IMR-90 (cell line): ENCODE measurements around the gene RAB2B. TPM values are rescaled to one million over a fixed set of nuclear protein-coding genes. Genes with fewer than 3 reads are reported as not detected.

Experiments used
- ATAC-seq: fragments of 200-7000 bp; cut with Tn5 transposase; 2 replicates; pipeline ENCODE4 v1.9.1; 2020; ENCODE audit warnings: low read depth, mild to moderate bottlenecking, moderate library complexity
- BruUV-seq: library from RNA; stranded (reverse); fragments of 400-500 nt; replicated peaks from 2 replicates; lab custom pipeline; 2021; lab: Mats Ljungman, UMichigan
- CTCF ChIA-PET: fragments of 300-600 bp; formaldehyde crosslinking; extraction: SDS; loops from one replicate; lab custom pipeline; 2021; ENCODE audit warnings: antibody characterized with exemption; lab: Yijun Ruan, JAX
- POLR2A ChIA-PET: fragments of 300-600 bp; sonication (Branson Sonifier 250); formaldehyde crosslinking; loops from one replicate; lab custom pipeline; 2022; ENCODE audit warnings: antibody characterized with exemption; ENCODE audit not compliant: unreplicated experiment; lab: Charles Lee
- DNase-seq: peaks from one replicate; pipeline ENCODE4 v3.0.0; 2013
- H2AFZ ChIP-seq: replicated peaks from 2 replicates; pipeline ENCODE3; 2013; ENCODE audit warnings: low read length, mild to moderate bottlenecking; ENCODE audit not compliant: poor library complexity
- H2AK5ac ChIP-seq: 2 replicates; pipeline ENCODE4 v1.6.1; 2013; ENCODE audit warnings: low read depth, low read length, inconsistent platforms
- H2AK9ac ChIP-seq: replicated peaks from 2 replicates; pipeline ENCODE3; 2013; ENCODE audit warnings: mild to moderate bottlenecking, low read depth, low read length, moderate library complexity; ENCODE audit not compliant: poor library complexity
- H2BK120ac ChIP-seq: 2 replicates; pipeline ENCODE4 v1.6.1; 2013; ENCODE audit warnings: low read depth, low read length, inconsistent platforms
- H2BK15ac ChIP-seq: 3 replicates; pipeline ENCODE4 v1.6.1; 2013; ENCODE audit warnings: low read depth, low read length, inconsistent platforms
- H2BK20ac ChIP-seq: 2 replicates; pipeline ENCODE4 v1.6.1; 2013; ENCODE audit warnings: low read depth, mild to moderate bottlenecking, inconsistent platforms, low read length, moderate library complexity
- H2BK5ac ChIP-seq: 2 replicates; pipeline ENCODE4 v1.6.1; 2013; ENCODE audit warnings: mild to moderate bottlenecking, low read depth, low read length, inconsistent platforms; ENCODE audit not compliant: poor library complexity, severe bottlenecking
- H3K14ac ChIP-seq: replicated peaks from 2 replicates; pipeline ENCODE4 v1.6.1; 2013; ENCODE audit warnings: low read depth, low read length, inconsistent platforms
- H3K18ac ChIP-seq: 2 replicates; pipeline ENCODE4 v1.6.1; 2013; ENCODE audit warnings: low read depth, low read length, control low read depth
- H3K23ac ChIP-seq: 2 replicates; pipeline ENCODE4 v1.6.1; 2013; ENCODE audit warnings: low read depth, low read length, inconsistent platforms
- H3K27ac ChIP-seq: 2 replicates; pipeline ENCODE4 v1.5.1; 2013; ENCODE audit warnings: mild to moderate bottlenecking, control low read depth, low read length; ENCODE audit not compliant: insufficient read depth
- H3K27me3 ChIP-seq: 2 replicates; pipeline ENCODE4 v1.6.1; 2013; ENCODE audit warnings: low read length; ENCODE audit not compliant: control insufficient read depth, insufficient read depth
- H3K36me3 ChIP-seq: 2 replicates; pipeline ENCODE4 v1.6.1; 2013; ENCODE audit warnings: low read length, mixed read lengths; ENCODE audit not compliant: control insufficient read depth, insufficient read depth
- H3K4ac ChIP-seq: 2 replicates; pipeline ENCODE4 v1.6.1; 2013; ENCODE audit warnings: low read depth, low read length, inconsistent platforms
- H3K4me1 ChIP-seq: 2 replicates; pipeline ENCODE4 v1.6.1; 2013; ENCODE audit warnings: low read length, mixed read lengths; ENCODE audit not compliant: control insufficient read depth, insufficient read depth
- H3K4me2 ChIP-seq: 2 replicates; pipeline ENCODE4 v1.6.1; 2013; ENCODE audit warnings: low read depth, mild to moderate bottlenecking, control low read depth, low read length, moderate library complexity
- H3K4me3 ChIP-seq: 2 replicates; pipeline ENCODE4 v1.5.1; 2013; ENCODE audit warnings: low read depth, mild to moderate bottlenecking, control low read depth, low read length, moderate library complexity; ENCODE audit not compliant: insufficient read depth
- H3K56ac ChIP-seq: 2 replicates; pipeline ENCODE4 v1.6.1; 2013; ENCODE audit warnings: low read length, inconsistent platforms; ENCODE audit not compliant: insufficient read depth; ENCODE audit errors: extremely low read depth
- H3K79me1 ChIP-seq, 2 experiments: 2 replicates each; pipeline ENCODE4 v1.6.1; 2013; ENCODE audit warnings: low read length in 2 of 2, inconsistent platforms in 1 of 2, low read depth in 1 of 2
- H3K9ac ChIP-seq: 2 replicates; pipeline ENCODE4 v1.6.1; 2013; ENCODE audit warnings: low read depth, low read length, control low read depth
- H3K9me1 ChIP-seq: 2 replicates; pipeline ENCODE4 v1.6.1; 2013; ENCODE audit warnings: low read length, inconsistent platforms; ENCODE audit not compliant: insufficient read depth
- H3K9me3 ChIP-seq: 2 replicates; pipeline ENCODE4 v1.6.1; 2013; ENCODE audit warnings: low read length; ENCODE audit not compliant: control insufficient read depth, insufficient read depth
- H4K20me1 ChIP-seq: 2 replicates; pipeline ENCODE4 v1.6.1; 2013; ENCODE audit warnings: low read length, inconsistent platforms; ENCODE audit not compliant: insufficient read depth
- H4K5ac ChIP-seq: 2 replicates; pipeline ENCODE4 v1.6.1; 2013; ENCODE audit warnings: mild to moderate bottlenecking, low read depth, low read length, control low read depth
- H4K8ac ChIP-seq, 2 experiments: 2 replicates each; pipeline ENCODE4 v1.6.1; 2013; ENCODE audit warnings: low read depth in 2 of 2, low read length in 2 of 2, control low read depth in 1 of 2, inconsistent platforms in 1 of 2
- H4K91ac ChIP-seq: 2 replicates; pipeline ENCODE4 v1.6.1; 2013; ENCODE audit warnings: low read depth, low read length, inconsistent platforms; ENCODE audit not compliant: insufficient read depth
- CEBPB ChIP-seq: IDR thresholded peaks from 2 replicates; pipeline ENCODE4 v1.6.1; 2012; ENCODE audit warnings: low read depth, low read length, improper control_type of control experiment
- MAZ ChIP-seq: IDR thresholded peaks from 2 replicates; pipeline ENCODE4 v1.6.1; 2012; ENCODE audit warnings: low read depth, mild to moderate bottlenecking, low read length, improper control_type of control experiment, moderate library complexity, borderline replicate concordance
- whole genome bisulfite sequencing, 2 experiments: methylation state at CpG; one replicate each; pipeline versions ENCODE4 v1.1.5 to v1.1.7; 2013; ENCODE audit warnings: missing lambda C conversion rate in 2 of 2; ENCODE audit not compliant: insufficient read length in 1 of 2; ENCODE audit errors: extremely low coverage in 2 of 2; 5-methylcytosine and 5-hydroxymethylcytosine counted together
- dilution Hi-C: fragments of 300-500 bp; cut with HindIII; formaldehyde crosslinking; loops from one replicate; pipeline ENCODE4 v1.14.3; 2018; ENCODE audit warnings: low sequenced_read_pairs; ENCODE audit not compliant: unreplicated experiment
- in situ Hi-C: fragments of 300-500 bp; cut with MboI; formaldehyde crosslinking; loops from 3 replicates; pipeline ENCODE4 v1.14.3; 2019; ENCODE audit warnings: low sequenced_read_pairs, inconsistent platforms, mixed read lengths
- intact Hi-C: fragments of 100-400 bp; cut with micrococcal nuclease; formaldehyde crosslinking; loops from 2 replicates; pipeline ENCODE4 v1.10.0; 2022
- polyA plus RNA-seq, 3 experiments: library from polyadenylated mRNA; depleted of rRNA; stranded (reverse); fragments of >200 nt; gene quantifications; 2 replicates each; pipeline ENCODE4 v1.2.3, GENCODE V29; 2012; ENCODE audit warnings: low replicate concordance in 1 of 3
- total RNA-seq: library from RNA; depleted of rRNA; stranded (reverse); fragments of >200 nt; gene quantifications from 2 replicates; pipeline ENCODE4 v1.2.3, GENCODE V29; 2012

RAB2B gene
- total and polyA plus RNA-seq, 2 of the 4 experiments (the other 2 are of a cell fraction): 17.1 to 26.2 TPM

DNA sequence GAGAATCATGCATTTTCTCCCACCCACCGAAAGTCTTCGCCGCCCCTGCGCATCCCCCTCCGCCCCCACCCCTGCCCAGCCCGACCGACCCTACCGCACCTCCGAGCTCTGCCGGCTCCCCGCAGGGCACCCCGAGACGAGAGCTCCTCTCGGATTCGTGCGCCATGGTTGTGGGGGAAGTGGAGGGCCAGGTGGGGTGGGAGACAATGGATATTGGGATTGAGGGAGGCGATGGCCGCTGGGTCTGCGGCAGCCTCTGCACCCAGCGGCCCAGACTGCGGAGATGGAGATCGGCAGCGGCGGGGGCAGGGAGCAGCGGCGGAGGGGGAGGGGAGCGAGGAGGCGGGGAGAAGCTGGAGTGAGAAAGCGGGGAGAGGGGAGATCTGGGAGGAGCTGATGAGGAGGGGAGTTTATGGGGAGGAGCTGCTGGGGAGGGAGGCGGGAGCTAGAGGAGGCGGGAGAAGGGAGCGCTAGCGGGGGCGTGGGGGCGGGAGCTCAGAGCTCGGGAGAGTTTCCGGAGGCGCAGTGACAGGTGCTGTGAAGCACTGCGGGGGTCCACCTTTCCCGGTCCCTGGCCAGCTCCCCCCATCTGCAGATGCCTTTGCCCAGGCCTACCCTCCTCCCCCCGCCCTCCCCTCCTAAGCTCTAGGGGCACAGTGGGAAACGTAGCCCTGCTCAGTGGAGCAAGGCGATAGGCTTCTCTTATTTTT is 49.4 kb upstream of the RAB2B start, which contains the start of gene SALL2:
Gene SALL2, minus strand, starts transcription at position 385 of the 710 bp plus-strand sequence. Its CDS starts 219 bp downstream, at position 166.
- peak; percentile 68 for DNase-seq
- WGBS, 2 experiments: 0% methylated on average over 4 of the region's 43 CpGs; no CpG with 5 or more reads in 1 of the 2 experiments
- H4K91ac ChIP-seq: peak within 1 kb of the TSS; percentile 85
- H2BK20ac ChIP-seq: no peak within 1 kb of the TSS
- ATAC-seq: peak; percentile 94
- peak within 1 kb of the TSS; percentile 83 for H3K4ac ChIP-seq
- H3K36me3 ChIP-seq: peaks cover 15% of the 10 kb centered on the region; the same call in 1 of the 2 replicates
- in situ Hi-C loops: no loop called here
- H2BK15ac ChIP-seq: no peak within 1 kb of the TSS
- TF ChIP-seq CEBPB: no peak
- TF ChIP-seq MAZ: peak; percentile 84; the same call in 1 of the 2 replicates
- peak within 1 kb of the TSS; percentile 96 for H2AFZ ChIP-seq
- ChIA-PET CTCF (interaction anchor here (0.6 to 1.5 kb wide), 4 partner anchors 9 to 31 kb away, joined by 4 to 11 read pairs (median 4); partner anchors contain the start of gene METTL3), POLR2A (interaction anchor here (0.6 to 1.1 kb wide), 3 partner anchors 9 to 15 kb away, joined by 3 to 4 read pairs (median 3); partner anchors contain the start of gene METTL3)
- peaks cover 7% of the 10 kb centered on the region for H3K27me3 ChIP-seq
- H3K27ac ChIP-seq: peak within 1 kb of the TSS; percentile 66
- no TSS peak for BruUV-seq
- H4K5ac ChIP-seq: peak within 1 kb of the TSS; percentile 94
- peak within 1 kb of the TSS; percentile 22; the same call in 1 of the 2 replicates for H2BK120ac ChIP-seq
- no peak within 1 kb of the TSS; the same call in 1 of the 2 replicates for H3K56ac ChIP-seq
- peaks cover 3% of the 10 kb centered on the region for H3K4me1 ChIP-seq
- H2BK5ac ChIP-seq: peak within 1 kb of the TSS; percentile 40
- H3K23ac ChIP-seq: peak within 1 kb of the TSS; percentile 85; the same call in 1 of the 2 replicates
- H2AK9ac ChIP-seq: peak within 1 kb of the TSS; percentile 93
- peak within 1 kb of the TSS; percentile 70 to 82; a peak in 3 of 4 replicates for H4K8ac ChIP-seq
- peak within 1 kb of the TSS; percentile 100 for H3K4me3 ChIP-seq
- H3K14ac ChIP-seq: peak within 1 kb of the TSS; percentile 90
- H3K79me1 ChIP-seq: peaks cover 0 to 19% of the 10 kb centered on the region in 2 experiments; a peak in 2 of 4 replicates
- peak within 1 kb of the TSS; percentile 92 for H3K18ac ChIP-seq
- H4K20me1 ChIP-seq: no peaks in the 10 kb centered on the region; the same call in 1 of the 2 replicates
- peak within 1 kb of the TSS; percentile 95 for H3K4me2 ChIP-seq
- peak within 1 kb of the TSS; percentile 90 for H3K9ac ChIP-seq
- dilution Hi-C loops: no loop called here
- H3K9me3 ChIP-seq: no peaks in the 10 kb centered on the region
- H3K9me1 ChIP-seq: peaks cover 4% of the 10 kb centered on the region
- H2AK5ac ChIP-seq: peak within 1 kb of the TSS; percentile 70
- intact Hi-C loops: no loop called here
